Esophagus muscularis mucosa (tissue), 4 donors: ENCODE results near the gene BMX. TPM values are rescaled to one million over a fixed set of nuclear protein-coding genes. Genes with fewer than 3 reads are reported as not detected.

Experiments used
- DNase-seq: peaks from one replicate; pipeline ENCODE4 v3.0.0-alpha.2; 2017; ENCODE audit errors: extremely low spot score
- H3K27ac ChIP-seq, 4 donors: fragments of 200-600 bp; sonication (generic); replicated peaks in 1 of 4; 1 replicate in 3 of 4; 2 replicates in 1 of 4; pipeline ENCODE4 v1.5.1; 2016 to 2019; ENCODE audit warnings: mild to moderate bottlenecking in 1 of 4
- H3K27me3 ChIP-seq, 4 donors: fragments of 200-600 bp; sonication (generic); one replicate each; pipeline versions ENCODE4 v1.5.1 to v1.6.0; 2016 to 2019
- H3K36me3 ChIP-seq, 4 donors: fragments of 200-600 bp; sonication (generic); one replicate each; pipeline ENCODE4 v1.5.1; 2016 to 2019
- H3K4me1 ChIP-seq, 4 donors: fragments of 200-600 bp; sonication (generic); one replicate each; pipeline ENCODE4 v1.5.1; 2016 to 2019
- H3K4me3 ChIP-seq, 4 donors: fragments of 200-600 bp; sonication (generic); 1 replicate in 2 of 4; 2 replicates in 2 of 4; pipeline ENCODE4 v1.5.1; 2016 to 2019; ENCODE audit warnings: mild to moderate bottlenecking in 4 of 4, moderate library complexity in 1 of 4
- H3K9me3 ChIP-seq, 4 donors: fragments of 200-600 bp; sonication (generic); 1 replicate in 3 of 4; 2 replicates in 1 of 4; pipeline ENCODE4 v1.5.1; 2016 to 2019
- CTCF ChIP-seq, 3 experiments: fragments of 200-600 bp in 2 of 3; fragments of 450-650 bp in 1 of 3; sonication (generic) in 2 of 3; IDR thresholded peaks; one replicate each; pipeline ENCODE4 v1.5.1; 2017 to 2019; ENCODE audit warnings: antibody characterized with exemption in 3 of 3, mild to moderate bottlenecking in 2 of 3, moderate library complexity in 1 of 3
- EP300 ChIP-seq: sonication (generic); formaldehyde crosslinking; IDR thresholded peaks from one replicate; pipeline ENCODE4 v1.6.1; 2017; ENCODE audit warnings: antibody characterized with exemption
- POLR2A ChIP-seq: fragments of 450-650 bp; IDR thresholded peaks from one replicate; pipeline ENCODE4 v1.6.1; 2017; ENCODE audit warnings: antibody characterized with exemption, moderate library complexity, mild to moderate bottlenecking, low read depth
- POLR2AphosphoS5 ChIP-seq, 2 donors: sonication (generic); formaldehyde crosslinking; IDR thresholded peaks; one replicate each; pipeline ENCODE4 v1.6.1; 2017; ENCODE audit warnings: antibody characterized with exemption in 2 of 2
- WGBS: methylation state at CpG from one replicate; pipeline ENCODE4 v1.1.5; 2018; 5-methylcytosine and 5-hydroxymethylcytosine counted together
- intact Hi-C: fragments of 100-400 bp; cut with DNase I; formaldehyde crosslinking; loops from one replicate; pipeline ENCODE4 v1.15.1; 2023
- total RNA-seq, 4 donors: library from RNA; depleted of rRNA; stranded (reverse); fragments of >200 nt; gene quantifications; one replicate each; pipeline versions ENCODE4 v1.1.0 to v1.2.1, GENCODE V29; 2016

BMX gene
- total RNA-seq, 4 donors from 2014 or later = 2.0 to 2.9 (median 2.7) TPM

DNA sequence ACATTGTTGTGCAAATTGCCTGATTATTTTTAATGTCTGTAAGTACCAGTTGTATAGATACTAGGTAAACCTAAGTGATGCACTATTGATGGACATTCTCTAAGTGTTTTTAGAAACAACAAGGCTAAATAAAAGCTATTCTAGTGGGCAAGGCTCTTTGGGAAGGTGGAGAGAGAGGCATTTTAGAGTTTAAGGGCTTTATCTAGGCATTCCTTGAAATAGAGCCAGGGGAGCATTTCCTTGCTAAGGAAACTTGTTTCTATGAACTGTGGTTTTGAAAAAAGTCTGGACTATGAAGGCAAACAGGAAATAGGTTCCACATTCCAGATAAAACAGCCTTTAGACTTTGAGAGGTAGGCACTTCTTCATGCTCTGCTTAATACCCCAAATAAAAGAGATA, 23.8 kb downstream of the BMX start:
- peaks cover 0 to 3% (median 0%) of the 10 kb centered on the region in 4 donors for H3K27me3 ChIP-seq
- no peaks in the 10 kb centered on the region for H3K36me3 ChIP-seq
- intact Hi-C loops = no loop called here
- H3K4me1 ChIP-seq = no peaks in the 10 kb centered on the region
- no peak overlapping the region for H3K4me3 ChIP-seq
- TF ChIP-seq CTCF (IDR thresholded peaks at IDR 0.05) = no peak
- TF ChIP-seq POLR2A = no peak
- no peak for TF ChIP-seq POLR2AphosphoS5 (IDR thresholded peaks at IDR 0.05)
- TF ChIP-seq EP300 = no peak
- H3K27ac ChIP-seq = no peak overlapping the region
- no peak for DNase-seq
- no peaks in the 10 kb centered on the region for H3K9me3 ChIP-seq

GRCh38 chrX:15525664-15526416, 25.2 kb downstream of the BMX start:
- no peak for TF ChIP-seq POLR2A
- no peak for TF ChIP-seq EP300
- TF ChIP-seq CTCF (IDR thresholded peaks at IDR 0.05) = no peak
- TF ChIP-seq POLR2AphosphoS5 (IDR thresholded peaks at IDR 0.05) = no peak
- 60% methylated on average over 8 of the region's 8 CpGs for WGBS
- H3K27me3 ChIP-seq = peaks cover 0 to 3% (median 0%) of the 10 kb centered on the region in 4 donors
- H3K4me1 ChIP-seq = no peaks in the 10 kb centered on the region
- no peak overlapping the region for H3K27ac ChIP-seq
- no peaks in the 10 kb centered on the region for H3K36me3 ChIP-seq
- intact Hi-C loops = no loop called here
- no peak overlapping the region for H3K4me3 ChIP-seq
- DNase-seq = no peak
- H3K9me3 ChIP-seq = no peaks in the 10 kb centered on the region

DNA sequence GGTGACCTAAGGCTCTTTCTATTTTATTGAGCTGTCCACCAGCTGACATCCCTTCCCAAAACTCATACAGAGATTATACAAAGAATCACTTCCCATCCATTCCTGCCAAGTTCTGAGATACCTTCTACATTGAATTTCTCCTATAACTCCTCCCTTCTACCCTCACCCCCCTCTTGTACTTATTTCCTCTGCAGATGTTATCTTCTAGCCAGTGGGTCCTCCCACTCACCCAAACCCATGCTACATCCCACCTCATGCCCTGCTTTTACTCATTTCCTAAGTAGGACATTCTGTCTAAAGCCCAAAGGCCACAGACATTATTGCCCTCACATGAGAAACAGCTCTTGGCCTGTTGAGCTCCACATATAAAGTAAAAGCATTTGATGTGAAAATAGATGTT, 28.6 kb downstream of the BMX start:
- H3K27me3 ChIP-seq = peaks cover 0 to 10% (median 0%) of the 10 kb centered on the region in 4 donors
- intact Hi-C loops = no loop called here
- H3K4me1 ChIP-seq = no peaks in the 10 kb centered on the region
- H3K4me3 ChIP-seq = no peak overlapping the region
- no peak for TF ChIP-seq CTCF (IDR thresholded peaks at IDR 0.05)
- no peak for TF ChIP-seq EP300
- no peak for TF ChIP-seq POLR2A
- no peak for TF ChIP-seq POLR2AphosphoS5 (IDR thresholded peaks at IDR 0.05)
- no peaks in the 10 kb centered on the region for H3K9me3 ChIP-seq
- no peak for DNase-seq
- H3K27ac ChIP-seq = no peak overlapping the region
- H3K36me3 ChIP-seq = no peaks in the 10 kb centered on the region

DNA sequence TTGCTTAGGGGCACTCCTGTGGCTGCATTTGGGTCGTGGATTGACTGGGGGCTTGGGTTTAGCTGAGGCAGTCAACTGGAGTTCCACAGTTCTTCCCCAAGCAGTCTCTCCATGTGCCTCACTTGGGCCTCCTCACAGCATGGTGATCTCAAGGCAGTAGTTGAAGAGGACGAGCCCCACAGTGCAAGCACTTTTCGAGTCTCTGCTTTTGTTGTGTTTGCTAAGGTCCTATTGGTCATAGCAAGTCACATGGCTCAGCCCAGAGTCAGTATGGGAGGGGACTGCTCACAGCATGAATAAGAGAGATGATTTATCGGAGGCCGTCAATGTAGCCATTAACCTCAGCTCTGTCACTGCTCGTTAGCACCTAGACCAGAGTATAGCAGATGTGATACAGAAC, 29.7 kb downstream of the BMX start:
- no peaks in the 10 kb centered on the region for H3K36me3 ChIP-seq
- TF ChIP-seq POLR2A (no peak), POLR2AphosphoS5 (IDR thresholded peaks at IDR 0.05) (no peak), CTCF (IDR thresholded peaks at IDR 0.05) (no peak), EP300 (no peak)
- no peaks in the 10 kb centered on the region for H3K9me3 ChIP-seq
- no peaks in the 10 kb centered on the region for H3K4me1 ChIP-seq
- DNase-seq = no peak
- H3K27ac ChIP-seq = no peak overlapping the region
- intact Hi-C loops = no loop called here
- H3K4me3 ChIP-seq = no peak overlapping the region
- WGBS = 71% methylated on average over 4 of the region's 6 CpGs
- peaks cover 0 to 10% (median 0%) of the 10 kb centered on the region in 4 donors for H3K27me3 ChIP-seq

DNA sequence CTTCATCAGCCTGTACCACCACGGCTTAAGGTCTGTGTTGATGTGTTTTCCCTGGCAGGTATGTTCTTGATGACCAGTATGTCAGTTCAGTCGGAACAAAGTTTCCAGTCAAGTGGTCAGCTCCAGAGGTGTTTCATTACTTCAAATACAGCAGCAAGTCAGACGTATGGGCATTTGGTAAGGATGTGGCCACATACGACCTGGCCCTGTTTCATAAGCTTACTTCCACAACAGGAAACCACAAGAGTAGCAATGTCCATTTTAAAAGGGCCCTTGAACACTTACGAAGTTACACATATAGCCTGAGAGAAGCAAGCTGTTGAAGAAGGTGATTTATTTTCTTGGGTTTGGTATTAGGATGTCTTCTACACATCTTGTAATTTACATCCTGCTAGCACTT, 46.1 kb downstream of the BMX start:
- Histone ChIP-seq H3K4me1 (no peaks in the 10 kb centered on the region), H3K27me3 (no peaks in the 10 kb centered on the region), H3K4me3 (no peak overlapping the region), H3K36me3 (no peaks in the 10 kb centered on the region), H3K9me3 (peaks cover 0 to 5% (median 0%) of the 10 kb centered on the region in 4 donors), H3K27ac (no peak overlapping the region)
- WGBS = 59% methylated on average over 5 of the region's 5 CpGs
- TF ChIP-seq POLR2AphosphoS5 (IDR thresholded peaks at IDR 0.05) = no peak
- no peak for TF ChIP-seq EP300
- no peak for TF ChIP-seq POLR2A
- no peak for TF ChIP-seq CTCF (IDR thresholded peaks at IDR 0.05)
- DNase-seq = no peak
- intact Hi-C loops = no loop called here
